Measurements from ENCODE around the gene SNRPE. TPM values are rescaled to one million over a fixed set of nuclear protein-coding genes. Genes with fewer than 3 reads are reported as not detected.

Gene SNRPE
- total RNA-seq, 1 experiment from 2014 or later, result 326 TPM

GRCh38 chr1:203915811-203916210 is 54.4 kb downstream of the SNRPE start:
- no CpG with 5 or more reads among the region's 3 CpGs for WGBS (ENCODE audit: extremely low coverage, insufficient read length, low lambda C conversion rate)
- H3K27ac ChIP-seq (ENCODE audit: insufficient read length, low read depth, low read length), result no peak overlapping the region

More at GRCh38 chr1:203915811-203916210, 54.4 kb downstream of the SNRPE start:
- no peaks in the 10 kb centered on the region for H3K4me1 ChIP-seq (ENCODE audit: insufficient read depth, low read length)
- H2BK120ac ChIP-seq (ENCODE audit: low read depth, low read length, poor library complexity, severe bottlenecking), result no peak overlapping the region
- H4K8ac ChIP-seq (replicated peaks; ENCODE audit: insufficient read length, low read depth, low read length), result no peak overlapping the region
- no peak overlapping the region for H3K56ac ChIP-seq (ENCODE audit: insufficient read length, low read depth, low read length)
- no peak overlapping the region for H4K5ac ChIP-seq (ENCODE audit: insufficient read length, low read depth, low read length)
- no peak for DNase-seq
- Mint-ChIP-seq H3K27me3 (ENCODE audit: low read depth) (no peaks in the 10 kb centered on the region), H3K36me3 (ENCODE audit: insufficient read depth in 1 of 3, low read depth in 3 of 3) (0 out of 7 replicates have a peak, but pooled peaks cover 0 to 3% (median 0%) of the 10 kb centered on the region in 3 experiments), H3K4me3 (no peak overlapping the region), H3K27ac (no peak overlapping the region), H3K9me3 (peaks cover 0 to 2% of the 10 kb centered on the region in 2 experiments; a peak in 3 of 5 replicates), H3K4me1 (no peaks in the 10 kb centered on the region)
- H3K23ac ChIP-seq (ENCODE audit: insufficient read length, low read depth, low read length), result no peak overlapping the region
- no peaks in the 10 kb centered on the region for H3K27me3 ChIP-seq (ENCODE audit: insufficient read depth, low read length)
- TF ChIP-seq, protein P1, sequence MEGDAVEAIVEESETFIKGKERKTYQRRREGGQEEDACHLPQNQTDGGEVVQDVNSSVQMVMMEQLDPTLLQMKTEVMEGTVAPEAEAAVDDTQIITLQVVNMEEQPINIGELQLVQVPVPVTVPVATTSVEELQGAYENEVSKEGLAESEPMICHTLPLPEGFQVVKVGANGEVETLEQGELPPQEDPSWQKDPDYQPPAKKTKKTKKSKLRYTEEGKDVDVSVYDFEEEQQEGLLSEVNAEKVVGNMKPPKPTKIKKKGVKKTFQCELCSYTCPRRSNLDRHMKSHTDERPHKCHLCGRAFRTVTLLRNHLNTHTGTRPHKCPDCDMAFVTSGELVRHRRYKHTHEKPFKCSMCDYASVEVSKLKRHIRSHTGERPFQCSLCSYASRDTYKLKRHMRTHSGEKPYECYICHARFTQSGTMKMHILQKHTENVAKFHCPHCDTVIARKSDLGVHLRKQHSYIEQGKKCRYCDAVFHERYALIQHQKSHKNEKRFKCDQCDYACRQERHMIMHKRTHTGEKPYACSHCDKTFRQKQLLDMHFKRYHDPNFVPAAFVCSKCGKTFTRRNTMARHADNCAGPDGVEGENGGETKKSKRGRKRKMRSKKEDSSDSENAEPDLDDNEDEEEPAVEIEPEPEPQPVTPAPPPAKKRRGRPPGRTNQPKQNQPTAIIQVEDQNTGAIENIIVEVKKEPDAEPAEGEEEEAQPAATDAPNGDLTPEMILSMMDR (conservative IDR thresholded peaks at IDR 0.05), result no peak
- H3K79me2 ChIP-seq (ENCODE audit: insufficient read depth, low read length), result no peaks in the 10 kb centered on the region
- no peak overlapping the region for H3K9ac ChIP-seq (ENCODE audit: extremely low read depth, insufficient read length, low read length)
- no peak overlapping the region for H3K4ac ChIP-seq (ENCODE audit: low read depth, low read length)
- H2BK5ac ChIP-seq (ENCODE audit: insufficient read length, low read length), result no peak overlapping the region
- no peak overlapping the region for H3T11ph ChIP-seq (ENCODE audit: low read length)
- no peak overlapping the region for H4K91ac ChIP-seq (ENCODE audit: insufficient read length, low read depth, low read length)
- no peak overlapping the region for H3K18ac ChIP-seq (ENCODE audit: insufficient read length, low read depth, low read length)
- H2BK20ac ChIP-seq (ENCODE audit: low read depth, low read length, poor library complexity, severe bottlenecking), result no peak overlapping the region
- H3K9me3 ChIP-seq (ENCODE audit: control insufficient read depth, low read depth, low read length), result no peaks in the 10 kb centered on the region
- no peak overlapping the region for H2BK15ac ChIP-seq (ENCODE audit: low read depth, low read length)
- H2BK12ac ChIP-seq (ENCODE audit: insufficient read length, low read depth, low read length), result no peak overlapping the region
- no peaks in the 10 kb centered on the region for H3K23me2 ChIP-seq (ENCODE audit: insufficient read length, low read depth, low read length, poor library complexity, severe bottlenecking)
- H3K79me1 ChIP-seq (ENCODE audit: insufficient read depth, low read depth, low read length, poor library complexity, severe bottlenecking), result no peaks in the 10 kb centered on the region
- H3K14ac ChIP-seq (ENCODE audit: insufficient read depth, low read length), result no peak overlapping the region
- no peak overlapping the region for H3K4me2 ChIP-seq (ENCODE audit: insufficient read depth, insufficient read length, low read length)
- no peaks in the 10 kb centered on the region for H4K20me1 ChIP-seq (ENCODE audit: control insufficient read depth, insufficient read depth, insufficient read length)
- H2AFZ ChIP-seq (ENCODE audit: low read length), result no peak overlapping the region
- H2AK5ac ChIP-seq (ENCODE audit: insufficient read length, low read length), result no peak overlapping the region

Data from H9 (cell line).